ENCODE results near the gene FSTL4. TPM values are rescaled to one million over a fixed set of nuclear protein-coding genes. Genes with fewer than 3 reads are reported as not detected.

Gene FSTL4
- polyA plus RNA-seq, 1 donor from 2014 or later: 0.57 TPM

DNA sequence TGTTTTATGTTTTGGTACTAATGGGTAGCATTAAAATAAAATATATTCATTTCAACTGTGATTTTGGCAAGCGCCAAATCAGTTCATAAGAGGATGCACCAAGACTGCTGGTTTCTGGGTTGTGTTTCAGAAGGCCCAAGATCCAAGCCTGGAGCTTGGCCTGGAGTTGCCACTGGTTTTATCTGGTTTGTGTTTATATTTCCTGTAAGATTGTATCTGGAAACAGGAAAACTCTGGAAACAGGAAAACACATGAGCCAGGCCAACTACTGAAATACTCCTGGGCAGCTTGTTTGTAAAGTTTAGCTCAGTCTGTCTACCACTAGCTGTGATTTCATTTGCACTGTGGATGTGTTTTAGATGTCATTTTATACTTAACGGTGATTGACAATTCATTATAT is 5.5 kb downstream of the FSTL4 start:
- Histone ChIP-seq H3K27me3 (ENCODE audit: insufficient read depth, low read depth, low read length) (peaks cover 38% of the 10 kb centered on the region), H3F3A (ENCODE audit: insufficient read depth, low read length, poor library complexity, severe bottlenecking) (no peaks in the 10 kb centered on the region), H4K20me1 (ENCODE audit: insufficient read depth) (no peaks in the 10 kb centered on the region), H3K9me2 (ENCODE audit: insufficient read depth, low read length) (no peaks in the 10 kb centered on the region), H3K36me3 (ENCODE audit: insufficient read depth, low read length) (no peaks in the 10 kb centered on the region), H3K4me2 (ENCODE audit: low read length) (no peak overlapping the region), H3K4me3 (ENCODE audit: low read length) (no peak overlapping the region), H2AFZ (ENCODE audit: low read depth, low read length) (no peak overlapping the region), H3K9ac (ENCODE audit: low read length) (no peak overlapping the region), H3K27ac (ENCODE audit: low read length) (no peak overlapping the region), H3K9me3 (ENCODE audit: low read length) (no peaks in the 10 kb centered on the region), H3K79me2 (replicated peaks; ENCODE audit: insufficient read depth, low read length) (no peaks in the 10 kb centered on the region)
- TF ChIP-seq RAD21 (conservative IDR thresholded peaks at IDR 0.05): no peak
- TF ChIP-seq POLR2AphosphoS5 (IDR thresholded peaks at IDR 0.05): peak; percentile 35

DNA sequence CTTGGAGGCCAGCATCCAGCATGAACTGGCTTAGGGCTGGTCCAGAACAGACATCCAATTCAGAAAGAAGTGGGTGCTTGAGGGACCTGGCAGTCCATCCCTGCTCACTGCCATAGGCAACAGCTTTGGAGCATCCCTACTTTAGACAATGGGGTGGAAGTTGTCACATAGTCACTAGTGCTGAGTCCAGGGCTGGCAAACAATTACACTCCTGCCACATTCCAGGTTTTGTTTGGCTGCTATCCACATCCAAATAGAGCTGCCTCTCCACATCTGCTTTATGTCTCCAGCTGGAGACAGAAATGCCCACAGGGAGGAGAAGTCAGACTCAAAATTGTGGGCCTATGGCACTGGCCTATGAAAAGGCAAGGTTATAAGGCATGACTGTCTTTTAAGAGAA is 7.0 kb downstream of the FSTL4 start:
- Histone ChIP-seq H3K4me2 (ENCODE audit: low read length) (no peak overlapping the region), H3K4me3 (ENCODE audit: low read length) (no peak overlapping the region), H3K9me3 (ENCODE audit: low read length) (no peaks in the 10 kb centered on the region), H3F3A (ENCODE audit: insufficient read depth, low read length, poor library complexity, severe bottlenecking) (no peaks in the 10 kb centered on the region), H3K36me3 (ENCODE audit: insufficient read depth, low read length) (no peaks in the 10 kb centered on the region), H3K9ac (ENCODE audit: low read length) (no peak overlapping the region), H3K9me2 (ENCODE audit: insufficient read depth, low read length) (no peaks in the 10 kb centered on the region), H3K27ac (ENCODE audit: low read length) (no peak overlapping the region), H3K79me2 (replicated peaks; ENCODE audit: insufficient read depth, low read length) (no peaks in the 10 kb centered on the region), H2AFZ (ENCODE audit: low read depth, low read length) (no peak overlapping the region), H4K20me1 (ENCODE audit: insufficient read depth) (no peaks in the 10 kb centered on the region), H3K27me3 (ENCODE audit: insufficient read depth, low read depth, low read length) (peaks cover 23% of the 10 kb centered on the region)
- TF ChIP-seq EP300 (conservative IDR thresholded peaks at IDR 0.05; ENCODE audit: poor library complexity, severe bottlenecking): no peak
- no peak for TF ChIP-seq EZH2 (IDR thresholded peaks at IDR 0.05; ENCODE audit: borderline replicate concordance, insufficient read depth, low read length, poor library complexity, severe bottlenecking)
- TF ChIP-seq, protein P1, sequence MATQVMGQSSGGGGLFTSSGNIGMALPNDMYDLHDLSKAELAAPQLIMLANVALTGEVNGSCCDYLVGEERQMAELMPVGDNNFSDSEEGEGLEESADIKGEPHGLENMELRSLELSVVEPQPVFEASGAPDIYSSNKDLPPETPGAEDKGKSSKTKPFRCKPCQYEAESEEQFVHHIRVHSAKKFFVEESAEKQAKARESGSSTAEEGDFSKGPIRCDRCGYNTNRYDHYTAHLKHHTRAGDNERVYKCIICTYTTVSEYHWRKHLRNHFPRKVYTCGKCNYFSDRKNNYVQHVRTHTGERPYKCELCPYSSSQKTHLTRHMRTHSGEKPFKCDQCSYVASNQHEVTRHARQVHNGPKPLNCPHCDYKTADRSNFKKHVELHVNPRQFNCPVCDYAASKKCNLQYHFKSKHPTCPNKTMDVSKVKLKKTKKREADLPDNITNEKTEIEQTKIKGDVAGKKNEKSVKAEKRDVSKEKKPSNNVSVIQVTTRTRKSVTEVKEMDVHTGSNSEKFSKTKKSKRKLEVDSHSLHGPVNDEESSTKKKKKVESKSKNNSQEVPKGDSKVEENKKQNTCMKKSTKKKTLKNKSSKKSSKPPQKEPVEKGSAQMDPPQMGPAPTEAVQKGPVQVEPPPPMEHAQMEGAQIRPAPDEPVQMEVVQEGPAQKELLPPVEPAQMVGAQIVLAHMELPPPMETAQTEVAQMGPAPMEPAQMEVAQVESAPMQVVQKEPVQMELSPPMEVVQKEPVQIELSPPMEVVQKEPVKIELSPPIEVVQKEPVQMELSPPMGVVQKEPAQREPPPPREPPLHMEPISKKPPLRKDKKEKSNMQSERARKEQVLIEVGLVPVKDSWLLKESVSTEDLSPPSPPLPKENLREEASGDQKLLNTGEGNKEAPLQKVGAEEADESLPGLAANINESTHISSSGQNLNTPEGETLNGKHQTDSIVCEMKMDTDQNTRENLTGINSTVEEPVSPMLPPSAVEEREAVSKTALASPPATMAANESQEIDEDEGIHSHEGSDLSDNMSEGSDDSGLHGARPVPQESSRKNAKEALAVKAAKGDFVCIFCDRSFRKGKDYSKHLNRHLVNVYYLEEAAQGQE (IDR thresholded peaks at IDR 0.05; ENCODE audit: borderline replicate concordance): no peak
- TF ChIP-seq, protein P2, sequence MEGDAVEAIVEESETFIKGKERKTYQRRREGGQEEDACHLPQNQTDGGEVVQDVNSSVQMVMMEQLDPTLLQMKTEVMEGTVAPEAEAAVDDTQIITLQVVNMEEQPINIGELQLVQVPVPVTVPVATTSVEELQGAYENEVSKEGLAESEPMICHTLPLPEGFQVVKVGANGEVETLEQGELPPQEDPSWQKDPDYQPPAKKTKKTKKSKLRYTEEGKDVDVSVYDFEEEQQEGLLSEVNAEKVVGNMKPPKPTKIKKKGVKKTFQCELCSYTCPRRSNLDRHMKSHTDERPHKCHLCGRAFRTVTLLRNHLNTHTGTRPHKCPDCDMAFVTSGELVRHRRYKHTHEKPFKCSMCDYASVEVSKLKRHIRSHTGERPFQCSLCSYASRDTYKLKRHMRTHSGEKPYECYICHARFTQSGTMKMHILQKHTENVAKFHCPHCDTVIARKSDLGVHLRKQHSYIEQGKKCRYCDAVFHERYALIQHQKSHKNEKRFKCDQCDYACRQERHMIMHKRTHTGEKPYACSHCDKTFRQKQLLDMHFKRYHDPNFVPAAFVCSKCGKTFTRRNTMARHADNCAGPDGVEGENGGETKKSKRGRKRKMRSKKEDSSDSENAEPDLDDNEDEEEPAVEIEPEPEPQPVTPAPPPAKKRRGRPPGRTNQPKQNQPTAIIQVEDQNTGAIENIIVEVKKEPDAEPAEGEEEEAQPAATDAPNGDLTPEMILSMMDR (IDR thresholded peaks at IDR 0.05; ENCODE audit: poor library complexity, severe bottlenecking): no peak
- TF ChIP-seq RAD21 (conservative IDR thresholded peaks at IDR 0.05): no peak
- TF ChIP-seq TAF1 (IDR thresholded peaks at IDR 0.05; ENCODE audit: low read depth): no peak
- no peak for TF ChIP-seq MXI1 (conservative IDR thresholded peaks at IDR 0.05; ENCODE audit: poor library complexity, severe bottlenecking)
- TF ChIP-seq POLR2AphosphoS5 (IDR thresholded peaks at IDR 0.05): no peak

DNA sequence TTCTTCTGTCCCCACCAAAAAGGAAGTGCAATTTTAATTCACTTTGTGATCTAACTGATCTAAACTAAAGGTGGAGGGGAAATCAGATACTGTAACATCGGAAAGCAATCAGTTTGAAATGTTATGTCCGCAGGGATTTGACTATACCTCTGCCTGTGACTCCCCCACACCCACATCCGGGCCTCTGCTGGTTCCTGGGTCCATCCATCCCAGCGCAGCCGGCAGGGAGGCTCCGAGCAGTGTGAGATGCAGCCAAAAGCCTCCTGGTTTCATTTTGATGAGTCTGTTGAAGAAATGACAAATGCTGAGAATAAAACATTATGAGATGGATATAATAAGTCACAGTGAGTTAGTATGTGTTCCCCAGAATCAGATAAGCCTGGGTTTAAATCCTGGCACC is 8.6 kb downstream of the FSTL4 start:
- no peak overlapping the region for H3K4me2 ChIP-seq (ENCODE audit: low read length)

More for the DNA sequence above, 8.6 kb downstream of the FSTL4 start:
- H3K9me3 ChIP-seq (ENCODE audit: low read length): no peaks in the 10 kb centered on the region
- no peak overlapping the region for H2AFZ ChIP-seq (ENCODE audit: low read depth, low read length)
- H4K20me1 ChIP-seq (ENCODE audit: insufficient read depth): no peaks in the 10 kb centered on the region
- no peak overlapping the region for H3K4me3 ChIP-seq (ENCODE audit: low read length)
- H3K27me3 ChIP-seq (ENCODE audit: insufficient read depth, low read depth, low read length): peaks cover 8% of the 10 kb centered on the region
- TF ChIP-seq SMC3 (conservative IDR thresholded peaks at IDR 0.05; ENCODE audit: poor library complexity) (no peak), EP300 (conservative IDR thresholded peaks at IDR 0.05; ENCODE audit: poor library complexity, severe bottlenecking) (no peak), TAF1 (IDR thresholded peaks at IDR 0.05; ENCODE audit: low read depth) (no peak), POLR2AphosphoS5 (IDR thresholded peaks at IDR 0.05) (no peak), EZH2 (IDR thresholded peaks at IDR 0.05; ENCODE audit: borderline replicate concordance, insufficient read depth, low read length, poor library complexity, severe bottlenecking) (no peak), RAD21 (conservative IDR thresholded peaks at IDR 0.05) (no peak), MXI1 (conservative IDR thresholded peaks at IDR 0.05; ENCODE audit: poor library complexity, severe bottlenecking) (no peak)
- TF ChIP-seq, protein P2 (IDR thresholded peaks at IDR 0.05; ENCODE audit: poor library complexity, severe bottlenecking): no peak
- TF ChIP-seq, protein P1 (IDR thresholded peaks at IDR 0.05; ENCODE audit: borderline replicate concordance): no peak
- H3K9me2 ChIP-seq (ENCODE audit: insufficient read depth, low read length): no peaks in the 10 kb centered on the region
- H3K27ac ChIP-seq (ENCODE audit: low read length): no peak overlapping the region
- no peaks in the 10 kb centered on the region for H3F3A ChIP-seq (ENCODE audit: insufficient read depth, low read length, poor library complexity, severe bottlenecking)
- no peaks in the 10 kb centered on the region for H3K79me2 ChIP-seq (replicated peaks; ENCODE audit: insufficient read depth, low read length)
- no peaks in the 10 kb centered on the region for H3K36me3 ChIP-seq (ENCODE audit: insufficient read depth, low read length)
- H3K9ac ChIP-seq (ENCODE audit: low read length): no peak overlapping the region

Measured in neural cell (in vitro differentiated cells).